ENCODE results near the gene VAX1.

DNA sequence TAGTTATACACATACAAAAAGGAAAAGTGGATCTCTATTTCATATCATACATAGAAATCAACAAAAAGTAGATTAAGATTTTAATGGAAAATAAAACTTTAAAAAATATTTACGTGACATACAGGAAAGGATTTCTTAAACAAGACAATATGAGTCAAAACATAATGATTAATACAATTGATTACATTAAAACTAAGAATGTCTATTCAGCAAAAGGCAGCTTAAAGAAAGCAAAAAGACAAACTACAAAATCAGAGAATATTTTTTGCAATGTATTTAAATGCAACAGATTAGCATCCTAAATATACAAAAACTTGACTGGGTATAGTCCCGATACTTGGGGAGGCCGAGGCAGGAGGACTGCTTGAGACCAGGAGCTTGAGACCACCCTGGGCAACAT lies 50.5 kb downstream of the VAX1 start:
- TF ChIP-seq, protein P1, sequence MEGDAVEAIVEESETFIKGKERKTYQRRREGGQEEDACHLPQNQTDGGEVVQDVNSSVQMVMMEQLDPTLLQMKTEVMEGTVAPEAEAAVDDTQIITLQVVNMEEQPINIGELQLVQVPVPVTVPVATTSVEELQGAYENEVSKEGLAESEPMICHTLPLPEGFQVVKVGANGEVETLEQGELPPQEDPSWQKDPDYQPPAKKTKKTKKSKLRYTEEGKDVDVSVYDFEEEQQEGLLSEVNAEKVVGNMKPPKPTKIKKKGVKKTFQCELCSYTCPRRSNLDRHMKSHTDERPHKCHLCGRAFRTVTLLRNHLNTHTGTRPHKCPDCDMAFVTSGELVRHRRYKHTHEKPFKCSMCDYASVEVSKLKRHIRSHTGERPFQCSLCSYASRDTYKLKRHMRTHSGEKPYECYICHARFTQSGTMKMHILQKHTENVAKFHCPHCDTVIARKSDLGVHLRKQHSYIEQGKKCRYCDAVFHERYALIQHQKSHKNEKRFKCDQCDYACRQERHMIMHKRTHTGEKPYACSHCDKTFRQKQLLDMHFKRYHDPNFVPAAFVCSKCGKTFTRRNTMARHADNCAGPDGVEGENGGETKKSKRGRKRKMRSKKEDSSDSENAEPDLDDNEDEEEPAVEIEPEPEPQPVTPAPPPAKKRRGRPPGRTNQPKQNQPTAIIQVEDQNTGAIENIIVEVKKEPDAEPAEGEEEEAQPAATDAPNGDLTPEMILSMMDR (IDR thresholded peaks at IDR 0.05; ENCODE audit: low read depth, low read length), result no peak
- TF ChIP-seq POLR2A (IDR thresholded peaks at IDR 0.05; ENCODE audit: extremely low read depth, insufficient read length) (no peak), MYC (IDR thresholded peaks at IDR 0.05; ENCODE audit: low read depth, low read length) (no peak)
- TF ChIP-seq, protein P2, sequence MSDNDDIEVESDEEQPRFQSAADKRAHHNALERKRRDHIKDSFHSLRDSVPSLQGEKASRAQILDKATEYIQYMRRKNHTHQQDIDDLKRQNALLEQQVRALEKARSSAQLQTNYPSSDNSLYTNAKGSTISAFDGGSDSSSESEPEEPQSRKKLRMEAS (IDR thresholded peaks at IDR 0.05; ENCODE audit: low read depth, low read length), result no peak
